22Rv1 (cell line): Measurements from ENCODE around the gene PDE2A.

Source experiments
- CTCF ChIP-seq: fragments of 450-650 bp; IDR thresholded peaks from 2 replicates; pipeline ENCODE4 v1.5.1; 2017; ENCODE audit warnings: mild to moderate bottlenecking
- ZFX ChIP-seq: fragments of 450-650 bp; IDR thresholded peaks from 2 replicates; pipeline ENCODE4 v1.6.1; 2017; ENCODE audit warnings: antibody characterized with exemption, borderline replicate concordance

DNA sequence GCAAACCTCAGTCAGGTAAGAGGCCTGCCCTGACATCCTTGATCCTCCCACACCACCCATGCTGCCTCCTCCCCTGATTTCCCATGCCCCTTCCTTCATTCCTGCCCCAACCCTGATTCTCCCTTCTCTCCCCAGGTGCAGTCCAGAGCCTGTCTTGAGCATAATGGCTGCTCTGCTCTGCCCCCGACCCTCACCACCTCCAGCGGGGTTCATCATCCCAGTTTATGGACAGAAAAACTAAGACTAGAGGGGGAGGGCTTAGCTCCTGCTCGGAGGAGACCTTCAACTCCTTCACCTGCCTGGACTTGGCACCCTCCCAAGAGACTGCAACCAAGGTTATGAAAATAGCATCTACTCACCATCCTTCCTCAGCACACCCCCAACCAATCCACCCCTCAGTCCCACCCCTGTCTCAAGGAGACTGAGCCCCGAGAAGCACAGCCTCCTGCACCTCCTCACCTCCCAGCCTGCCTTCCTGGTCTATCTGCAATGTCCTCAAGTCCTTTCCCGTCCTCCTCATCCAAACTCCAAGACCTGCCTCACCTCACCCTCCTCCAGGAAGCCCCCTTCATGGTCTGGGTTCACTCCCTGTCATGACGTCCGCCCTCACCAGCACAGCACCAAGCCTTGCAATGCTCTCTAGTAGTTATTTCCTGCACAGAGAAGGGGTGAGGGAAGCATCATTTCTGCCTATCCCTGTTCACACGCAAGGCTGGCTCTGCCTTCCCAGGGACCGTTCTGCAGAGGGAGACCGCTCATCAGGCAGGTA lies 103.1 kb downstream of the PDE2A start:
- TF ChIP-seq CTCF = no peak
- no peak for TF ChIP-seq ZFX
